OCI-LY1 (cell line): Measurements from ENCODE around the gene CKAP2L.

Experiments used
- CTCF ChIP-seq: fragments of 200-600 bp; sonication (generic), shearing (Covaris generic); IDR thresholded peaks from 2 replicates; pipeline ENCODE4 v1.5.1; 2017; ENCODE audit warnings: mild to moderate bottlenecking, antibody characterized with exemption, low read length, moderate library complexity, mixed read lengths
- EZH2 ChIP-seq: fragments of 200-600 bp; sonication (generic), shearing (Covaris generic); IDR thresholded peaks from 2 replicates; pipeline ENCODE4 v1.8.0; 2017; ENCODE audit warnings: borderline replicate concordance, mixed run types, mild to moderate bottlenecking, antibody characterized with exemption, low read length, moderate library complexity, mixed read lengths

- TF ChIP-seq CTCF (no peak), EZH2 (no peak)
These were observed 9.1 kb upstream of the CKAP2L start for GRCh38 chr2:112773556-112773955.
